HG03558 (cell line): ENCODE data around the gene BMPER.

ENCODE experiments used
- ATAC-seq: cut with Tn5 transposase; IDR thresholded peaks from one replicate; pipeline ENCODE4 v1.9.1; 2021; ENCODE audit warnings: moderate number of reproducible peaks; ENCODE audit not compliant: unreplicated experiment; ENCODE audit errors: extremely low read depth

BMPER gene

DNA sequence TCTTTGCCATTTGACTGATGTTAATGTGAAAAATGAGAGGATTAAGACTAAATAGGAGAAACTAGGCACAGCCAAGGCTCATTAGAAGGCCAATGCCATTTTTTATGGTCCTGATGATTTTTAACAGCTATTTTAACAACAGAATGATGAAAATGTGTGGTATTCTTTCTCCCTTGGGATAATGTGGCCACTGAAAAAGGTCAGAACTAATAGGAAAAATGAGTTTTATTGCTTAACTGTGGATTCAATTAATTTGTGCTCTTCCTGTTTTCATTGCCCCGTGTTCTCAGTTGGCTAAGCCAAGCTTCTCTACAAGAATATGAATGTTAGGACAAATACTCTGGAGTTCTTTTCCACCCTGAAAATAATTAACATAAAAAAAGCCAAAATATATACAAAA lies 56.6 kb downstream of the BMPER start:
- no peak for ATAC-seq

GRCh38 chr7:33964417-33965182 lies 59.3 kb downstream of the BMPER start:
- ATAC-seq = no peak

DNA sequence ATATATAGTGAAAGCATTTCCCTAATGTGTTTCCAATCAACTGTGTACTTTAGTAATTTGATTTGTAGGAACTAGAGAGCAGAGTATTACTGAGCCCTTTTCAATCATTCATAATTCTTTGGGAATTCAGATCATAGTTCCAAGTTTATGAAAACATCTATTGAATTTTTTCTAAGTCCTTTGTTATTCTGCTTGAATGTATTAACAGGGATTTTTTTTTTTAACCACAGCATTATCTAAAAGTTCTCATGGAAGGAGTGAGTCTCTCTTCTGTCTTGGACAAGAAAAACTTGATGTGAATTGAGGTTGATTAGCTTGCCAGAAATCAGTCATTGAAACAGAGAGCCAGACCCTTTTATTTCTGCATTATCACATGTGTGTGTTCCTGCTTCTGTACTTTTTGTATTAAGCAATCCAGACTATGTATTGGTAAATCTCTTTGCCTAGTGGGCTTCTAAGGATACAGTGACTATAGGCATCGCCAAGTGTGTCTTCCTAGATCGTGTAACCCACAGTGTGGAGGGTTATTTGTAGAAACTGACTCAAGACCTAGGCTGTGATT lies 59.9 kb downstream of the BMPER start:
- ATAC-seq = no peak

DNA sequence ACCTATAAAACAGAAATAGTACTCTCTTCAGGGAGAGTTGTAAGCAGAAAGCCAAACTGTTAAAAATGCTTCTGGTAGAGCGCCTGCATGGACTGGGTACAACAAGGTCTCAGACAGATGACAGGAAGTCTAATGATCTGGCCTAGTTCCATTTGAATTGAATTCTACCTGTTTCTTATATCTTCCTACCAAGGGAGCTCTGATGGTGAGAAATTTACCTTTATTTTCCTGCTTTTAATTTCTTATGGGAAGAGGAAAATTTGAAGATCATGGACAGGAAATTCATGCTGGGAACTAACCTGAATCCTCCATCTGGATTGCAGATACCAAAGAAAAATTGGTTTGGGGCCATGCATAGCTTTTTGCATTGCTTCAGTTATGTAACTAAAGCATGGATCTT lies 63.3 kb downstream of the BMPER start:
- ATAC-seq = no peak

DNA sequence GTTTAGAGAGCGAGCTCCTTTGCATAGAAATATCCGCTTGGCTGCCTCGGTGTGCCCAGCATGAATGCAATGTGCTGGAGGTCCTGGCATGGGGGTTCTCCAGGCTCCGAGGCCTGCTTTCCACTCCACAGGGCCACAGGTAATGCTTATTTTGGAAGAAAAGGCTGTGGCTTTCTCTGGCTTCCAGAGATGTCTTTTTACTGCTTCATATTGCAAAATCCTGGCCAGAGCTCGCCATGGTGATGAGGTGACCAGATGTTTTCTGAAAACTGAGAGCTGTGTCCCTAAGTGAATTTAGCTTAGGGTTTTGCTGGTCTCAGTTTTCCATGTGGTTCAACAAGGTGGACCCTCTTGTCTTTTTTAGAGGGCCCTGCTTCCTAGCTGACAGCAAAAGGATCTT lies 65.2 kb downstream of the BMPER start:
- no peak for ATAC-seq

GRCh38 chr7:33971106-33971505 lies 65.8 kb downstream of the BMPER start:
- ATAC-seq = no peak

DNA sequence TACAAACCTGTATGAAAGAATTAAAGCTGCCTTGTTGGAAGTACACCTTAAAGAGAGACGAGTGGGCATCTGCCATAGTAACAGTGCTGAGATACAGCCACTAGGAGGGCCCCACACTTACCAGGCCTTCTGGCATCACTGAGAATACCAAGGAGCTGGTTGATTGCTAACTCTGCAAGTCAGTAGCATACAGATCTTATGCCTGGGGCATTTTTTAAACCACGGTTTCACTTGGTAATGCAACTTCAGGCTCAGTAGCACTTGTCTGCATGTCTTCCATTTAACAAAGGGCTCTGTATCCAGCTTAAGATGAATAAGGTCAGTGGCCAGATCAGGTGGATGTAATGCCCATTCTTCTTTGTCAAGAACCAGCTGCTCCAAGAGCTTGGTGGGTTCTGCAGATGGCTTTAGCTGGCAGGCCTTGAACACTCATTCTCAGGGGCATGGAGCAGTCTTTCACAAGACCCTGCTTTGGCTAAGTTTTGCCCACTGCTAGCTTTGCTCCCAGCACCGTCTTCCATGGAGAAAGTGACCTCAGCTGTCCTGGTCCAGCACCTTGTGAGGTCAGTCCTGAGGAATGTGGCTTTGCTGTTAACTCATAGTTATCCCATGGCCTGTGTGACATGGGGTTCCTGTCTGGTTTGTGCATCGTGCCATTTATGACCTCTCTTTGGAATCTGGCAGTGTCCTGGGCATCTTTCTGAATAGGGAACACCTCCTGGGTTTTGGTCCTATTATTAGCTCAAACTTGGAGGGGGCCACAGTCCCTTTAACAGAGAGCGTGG lies 68.1 kb downstream of the BMPER start:
- ATAC-seq = no peak

- no peak for ATAC-seq
Measured at GRCh38 chr7:33979300-33979806, 74.0 kb downstream of the BMPER start.

DNA sequence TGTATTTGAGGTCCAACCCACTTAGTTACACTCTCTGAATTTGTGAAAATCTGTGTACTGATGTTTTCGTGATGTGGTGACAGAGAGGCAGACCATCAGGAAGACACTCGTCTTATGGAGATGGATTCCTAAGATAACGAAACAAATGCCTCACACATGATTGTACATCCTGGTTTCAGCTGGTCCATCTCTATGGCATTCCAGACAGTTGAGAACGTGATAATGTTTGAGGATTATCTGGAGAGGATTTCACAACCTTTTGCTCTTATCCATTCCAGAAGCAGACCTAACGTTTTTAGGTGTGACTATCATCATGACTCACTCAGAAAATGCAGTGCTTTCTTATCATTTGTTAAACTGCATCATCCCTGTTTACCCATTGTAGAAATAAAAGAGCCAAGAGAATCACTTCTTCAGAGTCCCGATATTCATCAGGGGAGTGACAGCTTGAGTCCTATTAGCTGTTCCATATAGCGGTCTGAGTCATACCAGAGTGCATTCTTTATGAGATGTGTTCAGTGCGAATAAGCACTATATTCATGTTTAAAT lies 74.5 kb downstream of the BMPER start:
- ATAC-seq = no peak

DNA sequence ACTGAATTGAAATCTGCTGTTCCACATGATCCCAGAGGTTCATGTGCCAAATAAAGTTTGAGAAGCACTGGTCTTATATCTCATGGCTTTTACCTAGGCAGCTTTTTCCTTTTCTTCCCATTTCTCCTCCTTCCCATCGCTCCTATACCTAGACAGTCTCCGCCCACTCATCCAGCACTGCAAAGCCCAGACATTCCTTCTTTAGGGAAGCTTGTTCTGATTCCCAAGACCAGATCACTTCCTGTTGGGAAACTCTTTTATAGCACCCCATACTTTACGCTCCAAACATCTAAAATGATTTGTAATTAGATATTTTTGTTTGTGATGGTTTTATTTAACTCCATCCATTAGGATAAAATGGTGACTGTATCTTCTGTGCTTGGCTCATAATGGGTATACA lies 75.9 kb downstream of the BMPER start:
- ATAC-seq = no peak

GRCh38 chr7:33981671-33982424 lies 76.5 kb downstream of the BMPER start:
- ATAC-seq = no peak

DNA sequence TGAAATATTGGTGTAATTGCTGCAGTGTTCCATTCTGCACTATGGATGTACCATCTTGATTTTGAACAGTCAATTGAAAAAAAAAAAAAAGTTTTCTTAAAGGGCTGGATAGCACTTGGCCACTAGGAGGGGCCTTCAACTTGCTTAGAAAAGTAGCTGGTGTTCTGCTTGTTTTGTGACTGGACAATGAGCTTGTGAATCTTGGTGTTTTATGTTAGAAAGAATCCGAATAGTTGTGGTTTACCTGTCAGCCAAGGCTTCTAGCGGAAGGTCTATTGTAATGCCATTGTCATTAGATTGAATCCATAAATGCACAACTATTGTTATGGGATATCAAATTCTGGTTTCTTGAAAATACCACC lies 77.1 kb downstream of the BMPER start:
- ATAC-seq = no peak

- no peak for ATAC-seq
Measured at GRCh38 chr7:33986451-33986850, 81.1 kb downstream of the BMPER start.

DNA sequence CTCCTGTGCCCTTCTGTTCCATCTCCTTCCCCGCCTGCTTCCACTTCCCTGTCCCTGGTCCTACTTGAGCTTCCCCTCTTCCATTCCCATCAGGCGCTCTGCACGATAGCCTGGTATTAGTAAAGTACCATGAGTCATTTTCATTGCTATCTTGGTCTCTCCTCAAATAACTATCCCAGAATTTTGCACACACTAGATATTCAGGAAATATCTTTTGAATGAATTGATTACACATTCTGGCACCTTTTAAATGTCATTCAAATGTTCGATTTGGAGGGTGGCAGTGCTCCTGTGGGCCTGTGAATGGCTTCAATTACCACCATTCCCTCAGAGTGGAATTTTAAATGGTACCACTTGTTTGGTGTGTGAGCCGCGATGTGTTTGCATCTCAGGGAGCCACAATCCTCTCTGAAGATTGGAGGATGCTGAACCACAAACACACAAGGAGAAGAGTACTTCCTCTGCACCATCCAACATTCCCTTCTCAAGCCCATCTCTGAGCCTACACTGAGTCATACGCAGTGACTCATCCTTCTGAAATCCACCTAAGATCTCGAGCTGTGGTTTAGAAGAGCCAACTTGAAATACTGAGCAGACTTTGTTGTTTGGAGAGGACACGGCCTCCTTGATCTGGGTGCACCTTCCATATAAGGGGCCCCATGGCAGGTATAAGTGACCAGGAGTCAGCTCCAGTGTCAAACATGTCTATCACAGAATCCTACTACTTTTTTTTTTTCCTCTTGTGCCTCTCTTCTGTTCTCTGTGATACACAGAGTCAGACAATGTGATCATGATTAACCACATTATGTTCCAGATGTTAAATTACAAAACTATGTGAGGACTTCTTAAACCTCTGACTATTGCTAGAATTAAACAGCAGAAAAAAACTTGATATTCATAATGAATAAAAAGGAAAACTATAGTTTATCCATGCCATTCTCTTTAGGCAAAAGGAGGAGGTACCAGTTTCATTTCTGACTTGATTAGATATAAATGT lies 81.9 kb downstream of the BMPER start:
- ATAC-seq = no peak

DNA sequence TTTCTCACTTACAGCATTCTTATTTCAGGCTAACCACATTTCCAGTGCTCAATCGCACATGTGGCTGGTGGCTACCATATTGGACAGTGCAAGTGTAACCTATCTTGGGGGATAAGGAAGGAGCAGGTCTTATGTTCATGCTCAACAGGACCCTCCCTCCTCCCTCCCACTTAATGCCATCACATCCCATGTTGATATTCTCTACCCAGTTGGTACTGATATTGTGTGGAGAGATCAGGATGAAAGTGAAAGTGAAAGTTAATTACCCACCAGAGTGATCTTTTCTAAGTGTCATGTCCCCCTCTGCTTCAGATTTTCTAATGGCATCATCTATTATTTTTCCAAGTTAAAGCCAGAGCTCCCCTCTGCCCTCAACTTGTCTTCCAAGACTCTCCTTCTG lies 91.6 kb downstream of the BMPER start:
- ATAC-seq = no peak

DNA sequence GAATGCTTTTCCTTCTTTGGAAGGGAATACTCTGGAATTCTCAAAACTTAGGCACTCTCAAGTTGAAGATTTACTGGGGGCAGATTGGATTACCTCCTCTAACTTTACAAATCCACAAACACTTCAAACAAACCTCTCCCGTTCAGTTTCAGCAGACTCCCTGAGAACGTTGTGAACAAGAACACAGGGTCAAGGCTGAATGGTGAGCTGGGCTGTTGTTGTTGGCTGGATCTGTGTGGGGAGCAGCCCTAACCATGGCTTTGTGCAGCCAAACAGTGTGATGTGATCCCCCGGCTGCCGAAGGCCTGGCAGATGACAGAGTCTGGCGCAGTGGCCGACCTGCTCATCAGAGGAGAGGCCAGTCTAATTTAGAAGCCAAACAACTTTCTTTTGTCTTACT lies 93.1 kb downstream of the BMPER start:
- ATAC-seq = no peak

- no peak for ATAC-seq
Measured at GRCh38 chr7:34011017-34011695, 105.8 kb downstream of the BMPER start.

DNA sequence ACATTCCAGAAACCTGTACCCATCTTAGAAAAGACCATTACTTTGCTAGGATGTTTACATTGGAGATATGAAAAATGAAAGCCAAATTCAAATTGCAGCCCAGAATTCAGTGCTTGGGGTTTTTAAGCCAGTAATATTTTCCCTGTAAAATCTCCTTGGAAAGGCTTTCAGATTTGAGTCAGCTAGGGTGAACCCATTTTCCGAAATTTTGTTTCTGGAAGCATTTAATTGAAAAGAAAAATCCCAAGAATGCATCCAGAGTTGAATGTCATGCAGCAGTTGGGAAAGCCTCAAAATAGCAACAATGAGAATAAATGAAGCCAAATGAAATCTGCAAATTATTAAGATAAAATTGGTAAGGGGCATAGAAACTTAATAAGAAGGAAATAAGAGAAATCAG lies 106.4 kb downstream of the BMPER start:
- no peak for ATAC-seq

DNA sequence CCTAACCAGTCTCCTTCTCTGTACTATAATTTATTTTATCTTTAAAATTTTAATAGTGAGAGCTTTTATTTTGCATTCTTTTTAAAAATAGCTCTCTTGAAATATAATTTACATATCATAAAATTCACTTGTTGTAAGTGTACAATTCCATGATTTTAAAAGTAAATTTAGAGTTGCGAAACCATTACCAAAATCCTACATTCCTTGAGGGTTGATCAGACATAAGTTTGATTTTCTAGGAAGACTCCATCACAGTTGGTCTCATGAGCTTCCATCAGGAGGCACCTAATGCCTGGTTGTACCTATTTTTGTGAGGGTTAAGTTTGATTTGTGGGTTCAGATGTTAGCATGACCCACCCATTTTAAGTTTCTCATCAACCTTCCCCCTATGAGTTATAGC lies 108.1 kb downstream of the BMPER start:
- ATAC-seq = no peak
